Lower leg skin (tissue), 3 donors: ENCODE measurements around the gene ABCA13.

Source experiments
- POLR2A ChIP-seq, 2 donors: fragments of 450-650 bp; IDR thresholded peaks; one replicate each; pipeline ENCODE4 v1.6.1; 2016 to 2017; ENCODE audit warnings: antibody characterized with exemption in 2 of 2, mild to moderate bottlenecking in 1 of 2, moderate library complexity in 1 of 2
- TF ChIP-seq, protein P1 (sequence below), 3 donors: fragments of 450-650 bp; IDR thresholded peaks; one replicate each; pipeline ENCODE4 v1.5.1; 2016; ENCODE audit warnings: antibody characterized with exemption in 3 of 3, mild to moderate bottlenecking in 3 of 3, moderate library complexity in 2 of 3

DNA sequence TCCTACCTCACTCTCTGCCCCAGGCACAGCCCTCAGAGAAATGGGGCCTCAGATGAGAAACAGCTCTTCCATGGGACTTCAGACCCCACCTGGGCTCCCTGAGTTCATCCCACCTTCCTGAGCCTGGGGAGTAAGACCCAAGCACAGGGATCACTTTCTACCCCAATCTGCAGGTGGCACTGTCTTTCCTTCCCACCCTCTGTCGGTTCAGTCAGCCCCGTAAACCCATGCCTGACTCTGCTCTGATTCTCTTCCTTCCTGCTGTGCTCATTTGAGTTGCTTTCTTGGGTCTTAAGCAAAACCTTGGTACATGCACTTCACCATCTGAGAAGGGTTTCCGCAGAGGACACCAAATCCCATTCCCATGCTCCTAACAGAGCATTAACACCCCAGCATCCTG, 446.7 kb downstream of the ABCA13 start:
- TF ChIP-seq, protein P1, sequence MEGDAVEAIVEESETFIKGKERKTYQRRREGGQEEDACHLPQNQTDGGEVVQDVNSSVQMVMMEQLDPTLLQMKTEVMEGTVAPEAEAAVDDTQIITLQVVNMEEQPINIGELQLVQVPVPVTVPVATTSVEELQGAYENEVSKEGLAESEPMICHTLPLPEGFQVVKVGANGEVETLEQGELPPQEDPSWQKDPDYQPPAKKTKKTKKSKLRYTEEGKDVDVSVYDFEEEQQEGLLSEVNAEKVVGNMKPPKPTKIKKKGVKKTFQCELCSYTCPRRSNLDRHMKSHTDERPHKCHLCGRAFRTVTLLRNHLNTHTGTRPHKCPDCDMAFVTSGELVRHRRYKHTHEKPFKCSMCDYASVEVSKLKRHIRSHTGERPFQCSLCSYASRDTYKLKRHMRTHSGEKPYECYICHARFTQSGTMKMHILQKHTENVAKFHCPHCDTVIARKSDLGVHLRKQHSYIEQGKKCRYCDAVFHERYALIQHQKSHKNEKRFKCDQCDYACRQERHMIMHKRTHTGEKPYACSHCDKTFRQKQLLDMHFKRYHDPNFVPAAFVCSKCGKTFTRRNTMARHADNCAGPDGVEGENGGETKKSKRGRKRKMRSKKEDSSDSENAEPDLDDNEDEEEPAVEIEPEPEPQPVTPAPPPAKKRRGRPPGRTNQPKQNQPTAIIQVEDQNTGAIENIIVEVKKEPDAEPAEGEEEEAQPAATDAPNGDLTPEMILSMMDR (IDR thresholded peaks at IDR 0.05), result no peak
- no peak for TF ChIP-seq POLR2A (IDR thresholded peaks at IDR 0.05)
